DND-41 (cell line): ENCODE measurements around the gene PDIA6.

ENCODE experiments used
- ATAC-seq: fragments of 200-7000 bp; cut with Tn5 transposase; 3 replicates; pipeline ENCODE4 v1.9.1; 2021; ENCODE audit warnings: low read depth; ENCODE audit not compliant: insufficient read depth
- DNase-seq: peaks from one replicate; pipeline ENCODE4 v3.0.0-alpha.2; 2020
- H2AFZ ChIP-seq: 2 replicates; pipeline ENCODE4 v1.6.0; 2012; ENCODE audit warnings: low read depth, low read length
- H3K27ac ChIP-seq: 2 replicates; pipeline ENCODE4 v1.5.1; 2012; ENCODE audit warnings: low read length, inconsistent platforms
- H3K27me3 ChIP-seq: fragments of 200-600 bp; sonication (generic); 2 replicates; pipeline ENCODE4 v1.6.0; 2012; ENCODE audit warnings: low read length, mild to moderate bottlenecking, inconsistent platforms; ENCODE audit not compliant: insufficient read depth, poor library complexity
- H3K36me3 ChIP-seq: 2 replicates; pipeline ENCODE4 v1.5.1; 2012; ENCODE audit warnings: low read length, inconsistent platforms; ENCODE audit not compliant: insufficient read depth
- H3K4me1 ChIP-seq: 2 replicates; pipeline ENCODE4 v1.5.1; 2012; ENCODE audit warnings: mild to moderate bottlenecking, low read length; ENCODE audit not compliant: insufficient read depth
- H3K4me2 ChIP-seq: 2 replicates; pipeline ENCODE4 v1.6.0; 2012; ENCODE audit warnings: mild to moderate bottlenecking, moderate library complexity, low read length, inconsistent platforms; ENCODE audit not compliant: insufficient read depth
- H3K4me3 ChIP-seq, 2 experiments: fragments of 200-600 bp in 1 of 2; shearing (Covaris generic) in 1 of 2; 2 replicates each; pipeline ENCODE4 v1.5.1; 2012 to 2016; ENCODE audit warnings: inconsistent platforms in 2 of 2, low read length in 2 of 2, mild to moderate bottlenecking in 2 of 2, low read depth in 1 of 2, moderate library complexity in 1 of 2
- H3K79me2 ChIP-seq: 2 replicates; pipeline ENCODE4 v1.6.0; 2012; ENCODE audit warnings: low read length, inconsistent platforms; ENCODE audit not compliant: insufficient read depth
- H3K9ac ChIP-seq: 2 replicates; pipeline ENCODE4 v1.6.0; 2012; ENCODE audit warnings: low read depth, mild to moderate bottlenecking, inconsistent platforms, low read length, moderate library complexity
- H3K9me3 ChIP-seq: 2 replicates; pipeline ENCODE4 v1.5.1; 2012; ENCODE audit warnings: low read length, moderate library complexity, mild to moderate bottlenecking, inconsistent platforms; ENCODE audit not compliant: insufficient read depth, severe bottlenecking
- H4K20me1 ChIP-seq: 2 replicates; pipeline ENCODE4 v1.6.0; 2012; ENCODE audit warnings: low read length; ENCODE audit not compliant: insufficient read depth
- CTCF ChIP-seq: IDR thresholded peaks from 2 replicates; pipeline ENCODE4 v1.5.1; 2012; ENCODE audit warnings: borderline replicate concordance, low read length, moderate library complexity, mild to moderate bottlenecking; ENCODE audit not compliant: poor library complexity, severe bottlenecking; ENCODE audit errors: extremely low read depth
- EZH2 ChIP-seq: IDR thresholded peaks from 3 replicates; pipeline ENCODE4 v1.6.1; 2012; ENCODE audit warnings: borderline replicate concordance, low read depth, mild to moderate bottlenecking, moderate library complexity, low read length, inconsistent platforms; ENCODE audit not compliant: severe bottlenecking

The PDIA6 gene

DNA sequence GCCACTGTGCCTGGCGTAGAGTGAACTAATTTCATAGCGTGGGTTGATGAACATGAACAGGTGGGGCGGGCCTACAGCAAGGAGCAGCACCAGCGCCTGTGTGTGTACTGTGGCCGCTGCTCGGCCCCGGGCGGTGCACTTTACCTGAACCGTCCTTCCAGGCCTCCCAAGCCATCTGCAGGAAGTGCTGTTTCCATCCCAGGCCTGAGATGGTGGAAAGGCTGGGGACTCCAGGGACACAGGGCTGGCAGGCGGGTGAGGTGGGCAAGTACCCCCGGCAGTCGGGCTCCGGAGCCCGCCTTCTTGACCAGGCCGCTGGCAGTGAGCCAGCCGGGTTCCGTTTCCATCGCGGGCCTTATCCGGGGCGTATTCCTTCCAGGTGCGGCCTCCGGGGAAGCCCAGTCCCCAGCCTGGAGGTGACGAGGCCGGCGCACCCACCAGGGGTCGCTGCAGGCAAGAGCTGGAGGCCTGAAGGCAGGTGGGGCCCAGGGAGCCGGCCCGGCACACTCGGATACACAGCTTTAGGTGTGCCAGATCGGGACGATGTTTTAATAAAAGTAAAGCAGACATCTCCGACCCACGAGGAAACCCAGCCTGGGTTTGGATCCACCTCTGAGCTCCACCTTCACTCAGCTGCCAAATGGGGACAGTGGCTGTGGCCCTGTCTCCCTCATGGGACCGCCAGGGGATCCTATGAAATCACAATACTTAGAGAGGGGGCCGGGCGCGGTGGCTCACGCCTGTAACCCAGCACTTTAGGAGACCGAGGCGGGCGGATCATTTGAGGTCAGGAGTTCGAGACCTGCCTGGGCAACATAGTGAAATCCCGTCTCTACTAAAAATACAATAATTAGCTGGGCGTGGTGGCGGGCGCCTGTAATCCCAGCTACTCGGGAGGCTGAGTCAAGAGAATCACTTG, 22.7 kb upstream of the PDIA6 start:
- DNase-seq (peak; percentile 66), ATAC-seq (peak; percentile 71)
- peaks cover 3% of the 10 kb centered on the region for H3K4me1 ChIP-seq
- H3K9ac ChIP-seq, result no peak overlapping the region
- H4K20me1 ChIP-seq, result no peaks in the 10 kb centered on the region; the same call in 1 of the 2 replicates
- peaks cover 8% of the 10 kb centered on the region for H3K27me3 ChIP-seq
- H3K9me3 ChIP-seq, result no peaks in the 10 kb centered on the region
- H3K4me2 ChIP-seq, result no peak overlapping the region
- H2AFZ ChIP-seq, result no peak overlapping the region
- H3K36me3 ChIP-seq, result no peaks in the 10 kb centered on the region
- H3K4me3 ChIP-seq, result no peak overlapping the region
- no peak overlapping the region for H3K27ac ChIP-seq
- no peaks in the 10 kb centered on the region for H3K79me2 ChIP-seq
- TF ChIP-seq EZH2, result no peak
- peak; percentile 77 for TF ChIP-seq CTCF

DNA sequence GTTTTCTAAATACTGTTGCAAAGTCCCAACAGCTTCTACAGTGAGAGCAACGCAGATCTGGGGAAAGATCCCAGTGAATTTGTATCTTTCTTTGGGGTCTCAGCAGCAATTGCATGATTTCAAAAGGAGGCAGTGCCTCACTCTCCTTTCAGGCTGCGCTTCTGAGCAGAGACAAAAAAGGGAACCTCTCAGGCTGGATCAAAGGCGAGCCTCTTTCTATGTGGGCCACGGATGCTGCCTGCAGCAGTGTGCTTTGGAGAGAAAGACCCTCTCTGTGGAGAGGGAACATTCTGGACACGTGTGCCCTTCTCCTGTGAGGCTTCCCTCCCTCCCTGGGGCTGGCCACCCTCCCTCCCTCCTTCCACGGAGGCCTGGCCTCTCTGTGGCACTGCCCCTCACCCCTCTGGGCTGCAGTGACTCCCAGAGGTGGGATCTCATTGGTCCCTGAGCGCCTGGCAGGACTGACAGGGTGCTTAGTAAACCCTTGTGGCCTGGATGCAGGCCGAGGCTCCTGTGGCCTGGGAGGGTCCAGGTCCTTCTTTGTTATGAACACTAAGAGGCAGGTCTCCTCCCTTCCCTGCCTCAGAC, 21.6 kb upstream of the PDIA6 start:
- Histone ChIP-seq H3K4me1 (peaks cover 3% of the 10 kb centered on the region), H3K4me3 (no peak overlapping the region), H3K9ac (no peak overlapping the region), H3K4me2 (no peak overlapping the region), H3K9me3 (no peaks in the 10 kb centered on the region), H3K27ac (no peak overlapping the region), H4K20me1 (peaks cover 2% of the 10 kb centered on the region; the same call in 1 of the 2 replicates), H3K36me3 (no peaks in the 10 kb centered on the region), H3K27me3 (peaks cover 15% of the 10 kb centered on the region), H2AFZ (no peak overlapping the region), H3K79me2 (no peaks in the 10 kb centered on the region)
- ATAC-seq, result no peak
- TF ChIP-seq EZH2 (no peak), CTCF (no peak)
- no peak for DNase-seq

DNA sequence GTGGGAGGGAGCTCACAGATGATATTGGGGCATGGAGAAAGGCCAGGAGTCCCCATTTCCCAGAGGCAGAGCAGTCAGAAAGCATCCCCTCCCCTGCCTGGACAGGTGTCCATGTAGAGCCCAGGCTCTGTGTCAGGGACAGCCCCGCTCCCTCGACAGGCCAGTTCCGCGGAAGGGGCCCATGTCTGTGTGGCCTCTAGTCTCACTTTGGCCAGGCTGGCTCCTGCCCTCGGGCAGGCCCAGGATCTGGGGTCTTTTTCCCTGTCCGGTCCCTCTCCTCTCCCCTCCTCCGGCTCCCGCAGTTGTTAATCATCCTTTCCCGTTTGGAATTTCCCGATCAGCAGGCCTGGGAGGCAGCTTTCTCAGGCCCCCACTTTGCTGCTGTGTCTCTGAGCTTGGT, 20.4 kb upstream of the PDIA6 start:
- H3K9ac ChIP-seq, result no peak overlapping the region
- H3K27me3 ChIP-seq, result peaks cover 22% of the 10 kb centered on the region
- no peak for DNase-seq
- H2AFZ ChIP-seq, result no peak overlapping the region
- no peaks in the 10 kb centered on the region for H3K79me2 ChIP-seq
- no peak overlapping the region for H3K4me3 ChIP-seq
- no peak overlapping the region for H3K27ac ChIP-seq
- H3K9me3 ChIP-seq, result no peaks in the 10 kb centered on the region
- no peak for TF ChIP-seq CTCF
- TF ChIP-seq EZH2, result no peak
- H3K4me2 ChIP-seq, result no peak overlapping the region
- H4K20me1 ChIP-seq, result peaks cover 5% of the 10 kb centered on the region; the same call in 1 of the 2 replicates
- no peaks in the 10 kb centered on the region for H3K36me3 ChIP-seq
- peaks cover 3% of the 10 kb centered on the region for H3K4me1 ChIP-seq
- no peak for ATAC-seq
